Measurements from ENCODE around the gene CPEB3. TPM values are rescaled to one million over a fixed set of nuclear protein-coding genes. Genes with fewer than 3 reads are reported as not detected.

Gene CPEB3
- total RNA-seq, 2 experiments from 2014 or later, result 3.4 to 3.5 TPM

DNA sequence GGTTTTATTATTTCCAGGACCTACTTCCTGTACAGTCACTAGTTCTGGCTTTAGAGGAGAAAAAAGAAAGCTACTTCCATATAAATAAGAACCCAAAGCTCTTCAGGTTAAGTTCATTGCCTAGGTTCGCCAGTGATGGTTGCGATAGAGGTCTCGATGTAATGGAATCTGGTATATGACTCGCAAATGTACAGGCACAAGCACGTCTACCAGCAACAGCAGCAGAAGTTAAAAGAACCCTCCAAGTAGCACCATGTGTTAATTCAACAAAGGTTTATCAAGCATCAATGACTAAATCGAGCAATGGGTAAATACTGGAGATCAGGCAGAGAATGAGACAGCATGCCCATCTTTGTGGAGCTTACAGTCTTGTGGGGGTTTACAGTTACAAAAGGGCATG is 211.9 kb downstream of the CPEB3 start:
- ATAC-seq (ENCODE audit: low read depth), result no peak
- Mint-ChIP-seq H3K27me3 (no peaks in the 10 kb centered on the region), H3K4me3 (no peak overlapping the region), H3K27ac (no peak overlapping the region), H3K9me3 (no peaks in the 10 kb centered on the region), H3K4me1 (no peaks in the 10 kb centered on the region), H3K36me3 (peaks cover 9% of the 10 kb centered on the region)
- no peak for DNase-seq
- POLR2A ChIA-PET, result no interaction called here

DNA sequence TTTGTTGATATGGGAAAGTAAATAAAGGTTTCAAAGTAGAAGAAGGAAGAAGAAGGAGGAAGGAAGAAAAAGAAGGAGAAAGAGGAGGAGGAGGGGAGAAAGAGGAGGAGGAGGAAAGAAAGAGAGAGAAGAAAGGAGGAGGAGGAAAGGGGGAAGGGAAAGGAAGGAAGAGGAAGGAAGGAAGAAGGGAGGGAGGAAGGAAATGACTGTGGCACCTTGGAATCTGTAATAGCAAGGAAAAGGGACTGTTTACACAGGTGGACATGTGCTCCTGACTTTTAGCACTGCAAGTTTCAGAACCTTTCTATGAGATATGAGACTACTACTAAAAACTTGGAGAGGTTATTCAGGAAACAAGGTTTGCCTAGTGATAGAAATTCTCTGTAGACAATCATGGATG is 214.2 kb downstream of the CPEB3 start:
- no peak for ATAC-seq (ENCODE audit: low read depth)
- no peak for DNase-seq
- Mint-ChIP-seq H3K9me3 (no peaks in the 10 kb centered on the region), H3K27me3 (no peaks in the 10 kb centered on the region), H3K27ac (no peak overlapping the region), H3K4me3 (no peak overlapping the region), H3K4me1 (no peaks in the 10 kb centered on the region), H3K36me3 (peaks cover 9% of the 10 kb centered on the region)
- POLR2A ChIA-PET, result no interaction called here

DNA sequence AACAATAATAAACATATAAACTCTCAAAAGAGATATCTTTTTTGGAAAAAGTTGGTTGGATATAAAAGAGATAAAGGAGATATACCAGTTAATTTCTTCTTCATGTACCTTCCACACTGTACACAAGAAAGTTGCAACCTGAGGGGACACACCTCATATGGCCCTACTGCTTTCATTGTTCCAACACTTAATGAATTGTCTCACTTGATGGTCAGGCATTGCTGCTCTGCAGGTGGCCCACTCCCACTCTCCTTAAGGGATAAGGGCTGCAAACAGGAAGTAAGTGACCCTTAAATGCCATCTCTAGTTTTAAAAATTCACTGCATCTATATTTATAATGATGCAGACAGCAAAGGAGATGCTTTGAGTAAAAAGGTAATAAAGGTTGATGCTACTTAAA is 215.0 kb downstream of the CPEB3 start:
- Mint-ChIP-seq H3K36me3 (peaks cover 5% of the 10 kb centered on the region), H3K27me3 (no peaks in the 10 kb centered on the region), H3K4me3 (no peak overlapping the region), H3K9me3 (no peaks in the 10 kb centered on the region), H3K27ac (no peak overlapping the region), H3K4me1 (no peaks in the 10 kb centered on the region)
- ATAC-seq (ENCODE audit: low read depth) (no peak), DNase-seq (no peak)
- POLR2A ChIA-PET, result no interaction called here

DNA sequence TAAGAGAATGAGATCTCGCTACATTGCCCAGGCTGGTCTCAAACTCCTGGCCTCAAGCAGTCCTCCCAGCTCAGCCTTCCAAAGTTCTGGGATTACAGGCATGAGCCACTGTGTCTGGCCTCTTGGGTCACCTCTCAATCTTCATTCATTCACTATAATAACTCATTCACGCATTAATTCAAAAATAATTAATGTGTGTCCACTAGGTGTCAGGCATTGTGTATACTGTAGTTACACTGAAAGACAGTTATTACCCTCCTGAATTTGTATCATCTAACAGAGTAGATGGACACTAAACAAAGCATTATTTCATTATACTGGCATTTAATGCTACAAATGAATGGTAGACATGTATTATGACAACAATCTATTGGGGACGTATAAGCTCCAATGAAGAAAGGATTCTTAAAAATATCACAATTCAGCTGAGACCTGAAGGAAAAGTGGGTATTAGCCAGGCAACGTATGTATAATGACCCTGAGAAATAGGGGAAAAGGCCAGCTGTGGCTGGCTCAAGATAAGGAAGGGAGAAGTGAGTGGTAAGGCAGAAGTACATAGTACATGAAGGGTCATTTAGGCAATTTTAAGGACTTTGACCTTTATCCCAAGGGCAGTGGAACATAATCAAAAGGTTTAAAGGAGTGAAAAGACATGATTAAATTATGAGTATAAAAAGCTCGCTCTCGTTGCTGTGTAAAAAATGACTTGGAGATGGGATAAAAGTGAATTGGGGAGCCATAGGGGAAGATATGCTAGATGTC is 216.6 kb downstream of the CPEB3 start:
- DNase-seq, result no peak
- Mint-ChIP-seq H3K27ac (no peak overlapping the region), H3K4me1 (no peaks in the 10 kb centered on the region), H3K9me3 (no peaks in the 10 kb centered on the region), H3K36me3 (peaks cover 4% of the 10 kb centered on the region), H3K27me3 (no peaks in the 10 kb centered on the region), H3K4me3 (no peak overlapping the region)
- ATAC-seq (ENCODE audit: low read depth), result no peak
- POLR2A ChIA-PET, result no interaction called here

DNA sequence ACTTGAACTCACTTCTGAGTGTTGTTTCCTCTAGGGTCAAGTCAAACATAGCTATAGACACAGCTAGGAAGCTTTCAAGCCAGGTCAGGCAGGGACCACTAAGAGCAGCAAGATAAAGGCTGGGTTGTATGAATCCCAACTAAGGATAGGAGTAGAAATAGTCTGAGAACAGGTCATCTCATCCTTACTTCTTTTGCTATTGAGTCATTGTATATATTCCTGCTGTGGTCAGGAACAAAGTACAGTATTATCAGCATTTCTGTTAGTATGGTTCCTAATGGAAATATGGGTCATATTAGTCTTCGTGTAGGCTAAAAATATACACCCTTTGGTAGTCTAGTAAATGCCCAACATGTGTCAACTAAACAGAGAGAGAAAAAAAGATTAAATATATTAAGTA is 222.0 kb downstream of the CPEB3 start:
- POLR2A ChIA-PET, result no interaction called here
- ATAC-seq (ENCODE audit: low read depth) (no peak), DNase-seq (no peak)
- H3K27me3 Mint-ChIP-seq, result no peaks in the 10 kb centered on the region
- no peaks in the 10 kb centered on the region for H3K36me3 Mint-ChIP-seq
- no peak overlapping the region for H3K4me3 Mint-ChIP-seq
- no peaks in the 10 kb centered on the region for H3K4me1 Mint-ChIP-seq
- H3K9me3 Mint-ChIP-seq, result no peaks in the 10 kb centered on the region
- H3K27ac Mint-ChIP-seq, result no peak overlapping the region

DNA sequence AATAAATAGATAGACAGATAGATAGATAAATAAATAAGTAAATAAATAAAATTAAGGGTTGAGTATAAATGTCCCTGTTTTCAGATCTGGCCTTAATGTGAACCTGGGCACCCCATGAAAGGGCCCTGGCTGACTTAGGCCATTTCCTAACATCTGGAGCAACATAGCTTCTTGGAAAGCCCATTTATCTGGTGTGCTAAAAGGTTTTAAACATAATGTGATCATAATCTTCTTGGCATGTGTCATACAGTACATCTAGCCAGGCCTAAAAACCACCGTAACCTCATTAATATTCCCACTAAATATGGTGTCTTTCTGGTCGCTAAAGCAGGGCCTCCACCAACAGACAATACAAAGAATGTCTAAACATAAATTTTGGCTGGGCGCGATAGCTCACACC is 224.5 kb downstream of the CPEB3 start:
- POLR2A ChIA-PET, result no interaction called here
- DNase-seq, result no peak
- no peak for ATAC-seq (ENCODE audit: low read depth)
- no peak overlapping the region for H3K4me3 Mint-ChIP-seq
- H3K27ac Mint-ChIP-seq, result no peak overlapping the region
- no peaks in the 10 kb centered on the region for H3K4me1 Mint-ChIP-seq
- H3K9me3 Mint-ChIP-seq, result no peaks in the 10 kb centered on the region
- H3K27me3 Mint-ChIP-seq, result no peaks in the 10 kb centered on the region
- H3K36me3 Mint-ChIP-seq, result no peaks in the 10 kb centered on the region

DNA sequence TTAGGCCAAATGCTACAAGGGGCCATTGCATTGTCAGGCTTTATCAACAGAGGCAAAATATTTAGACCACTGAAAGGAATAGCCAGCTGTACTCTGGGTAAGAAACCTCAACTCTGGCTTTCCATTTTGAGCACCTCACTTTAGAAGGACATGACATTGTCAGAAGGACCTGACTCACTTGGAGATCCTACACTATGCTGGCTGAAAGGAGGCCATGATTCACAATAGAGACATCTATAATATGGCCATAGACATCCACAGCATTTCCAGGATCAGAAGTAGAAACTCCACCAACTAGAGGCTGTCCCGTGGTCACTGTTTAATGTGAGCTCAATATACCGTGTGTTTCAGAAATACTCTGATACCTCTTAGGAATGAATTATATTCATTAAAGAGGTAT is 226.4 kb downstream of the CPEB3 start:
- no peaks in the 10 kb centered on the region for H3K4me1 Mint-ChIP-seq
- ATAC-seq (ENCODE audit: low read depth) (no peak), DNase-seq (no peak)
- H3K27me3 Mint-ChIP-seq, result no peaks in the 10 kb centered on the region
- H3K27ac Mint-ChIP-seq, result no peak overlapping the region
- POLR2A ChIA-PET, result no interaction called here
- no peak overlapping the region for H3K4me3 Mint-ChIP-seq
- peaks cover 5% of the 10 kb centered on the region for H3K36me3 Mint-ChIP-seq
- no peaks in the 10 kb centered on the region for H3K9me3 Mint-ChIP-seq

DNA sequence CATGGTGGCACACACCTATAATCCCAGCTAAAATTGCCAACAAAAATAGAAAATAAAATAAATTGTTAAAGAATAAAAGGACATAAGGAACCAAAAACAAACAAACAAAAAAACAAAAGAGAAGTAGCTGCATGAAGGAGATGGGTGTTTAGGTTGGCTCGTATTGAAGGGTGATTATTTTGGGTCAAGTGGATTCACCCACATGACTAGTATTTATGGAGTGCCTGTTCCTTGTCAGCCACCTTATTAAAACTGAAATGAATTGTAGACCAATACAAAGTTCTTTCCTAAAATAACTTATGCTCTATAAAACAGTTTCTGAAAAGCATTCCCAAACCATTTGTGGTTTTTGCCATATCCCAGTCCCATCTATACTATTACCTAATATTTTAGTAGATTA is 228.6 kb downstream of the CPEB3 start:
- ATAC-seq (ENCODE audit: low read depth) (no peak), DNase-seq (no peak)
- Mint-ChIP-seq H3K27me3 (no peaks in the 10 kb centered on the region), H3K9me3 (no peaks in the 10 kb centered on the region), H3K4me3 (no peak overlapping the region), H3K4me1 (no peaks in the 10 kb centered on the region), H3K27ac (no peak overlapping the region), H3K36me3 (peaks cover 5% of the 10 kb centered on the region)
- POLR2A ChIA-PET, result interaction anchor here (0.6 kb wide), 1 partner anchor 22 kb away, joined by 3 read pairs; no protein-coding TSS in a partner anchor

DNA sequence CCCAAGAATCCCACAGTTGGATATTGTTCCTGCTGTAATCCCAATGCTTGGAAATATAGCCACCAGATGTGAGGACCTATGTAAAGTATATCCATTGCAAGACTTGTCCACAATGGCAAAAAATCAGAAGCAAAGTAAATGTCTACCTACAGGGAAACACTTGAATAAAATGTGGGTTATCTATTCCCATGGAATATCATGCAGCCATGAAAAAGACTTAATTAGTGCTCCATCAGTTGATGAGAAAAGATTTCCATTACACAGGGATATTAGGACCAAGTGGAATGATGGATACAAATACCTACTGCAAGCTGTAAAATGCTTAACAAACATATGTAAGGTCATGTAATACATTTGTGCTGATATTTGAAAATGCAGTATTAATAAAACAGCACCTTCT is 236.1 kb downstream of the CPEB3 start:
- H3K9me3 Mint-ChIP-seq, result no peaks in the 10 kb centered on the region
- H3K36me3 Mint-ChIP-seq, result peaks cover 2% of the 10 kb centered on the region
- no peak overlapping the region for H3K27ac Mint-ChIP-seq
- H3K4me3 Mint-ChIP-seq, result no peak overlapping the region
- POLR2A ChIA-PET, result no interaction called here
- H3K4me1 Mint-ChIP-seq, result peaks cover 3% of the 10 kb centered on the region
- ATAC-seq (ENCODE audit: low read depth), result no peak
- DNase-seq, result no peak
- no peaks in the 10 kb centered on the region for H3K27me3 Mint-ChIP-seq

DNA sequence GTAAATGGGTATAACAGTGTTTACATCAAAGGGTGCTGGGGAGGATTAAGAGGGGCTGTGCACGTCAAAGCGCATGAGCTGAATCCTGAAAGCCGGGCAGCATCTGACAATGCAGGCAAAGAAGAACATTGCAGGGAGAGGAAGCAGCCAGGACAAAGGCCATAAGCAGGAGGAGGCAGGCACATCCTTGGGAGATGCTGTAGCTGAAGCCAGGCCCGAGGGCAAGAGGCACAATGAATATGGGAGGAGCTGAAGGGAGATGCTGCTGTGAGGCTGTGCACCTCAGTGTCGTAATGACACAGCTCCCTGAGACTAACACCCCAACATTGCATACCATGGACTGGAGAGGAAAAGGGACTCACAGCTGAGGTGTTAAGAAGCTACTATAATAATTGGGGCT is 238.1 kb downstream of the CPEB3 start:
- no peak overlapping the region for H3K4me3 Mint-ChIP-seq
- H3K9me3 Mint-ChIP-seq, result no peaks in the 10 kb centered on the region
- H3K27me3 Mint-ChIP-seq, result no peaks in the 10 kb centered on the region
- DNase-seq (no peak), ATAC-seq (ENCODE audit: low read depth) (no peak)
- H3K27ac Mint-ChIP-seq, result no peak overlapping the region
- POLR2A ChIA-PET, result no interaction called here
- peaks cover 11% of the 10 kb centered on the region for H3K4me1 Mint-ChIP-seq
- peaks cover 2% of the 10 kb centered on the region for H3K36me3 Mint-ChIP-seq

DNA sequence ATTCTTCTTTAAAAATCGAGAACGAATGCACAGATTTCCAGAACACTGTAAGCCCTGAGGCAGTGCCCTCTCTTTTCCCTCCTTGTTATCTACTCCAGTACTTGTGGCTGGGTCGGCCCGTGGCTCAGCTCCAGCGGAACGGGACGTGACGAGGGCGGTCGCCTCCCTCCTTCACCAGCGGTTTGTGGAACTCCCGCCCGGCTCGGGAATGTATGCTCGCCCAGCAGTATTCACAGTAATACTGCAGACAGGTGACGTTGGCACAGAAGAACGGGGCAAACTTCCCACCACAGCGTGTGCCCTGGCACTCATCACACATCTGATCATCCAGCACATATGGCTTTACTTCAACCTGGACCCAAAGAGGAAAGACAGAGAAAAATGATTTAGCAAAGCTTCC is 238.8 kb downstream of the CPEB3 start:
- H3K4me1 Mint-ChIP-seq, result peaks cover 13% of the 10 kb centered on the region
- H3K36me3 Mint-ChIP-seq, result peaks cover 2% of the 10 kb centered on the region
- H3K27me3 Mint-ChIP-seq, result no peaks in the 10 kb centered on the region
- no peak for DNase-seq
- no peak for ATAC-seq (ENCODE audit: low read depth)
- no peaks in the 10 kb centered on the region for H3K9me3 Mint-ChIP-seq
- no peak overlapping the region for H3K4me3 Mint-ChIP-seq
- H3K27ac Mint-ChIP-seq, result no peak overlapping the region
- POLR2A ChIA-PET, result no interaction called here

DNA sequence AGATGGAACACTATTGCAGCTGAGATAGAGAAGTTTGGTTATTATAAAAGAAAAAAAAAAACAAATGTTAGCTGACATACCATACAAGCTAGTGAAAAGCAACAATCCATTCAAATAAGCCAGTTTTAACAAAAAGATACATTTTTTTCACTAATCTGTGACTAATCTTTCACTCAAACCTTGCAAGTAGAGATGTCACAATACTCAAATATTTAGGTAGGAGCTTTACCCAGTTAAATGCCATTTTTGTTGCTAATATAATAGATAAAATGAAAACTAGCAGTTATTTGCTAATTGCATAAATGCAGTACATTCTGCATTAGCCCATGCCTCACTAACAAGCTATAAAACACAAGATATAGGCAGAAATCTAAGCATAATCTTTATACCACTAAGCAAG is 243.7 kb downstream of the CPEB3 start:
- Mint-ChIP-seq H3K4me1 (peaks cover 10% of the 10 kb centered on the region), H3K27me3 (no peaks in the 10 kb centered on the region), H3K27ac (no peak overlapping the region), H3K9me3 (no peaks in the 10 kb centered on the region), H3K4me3 (no peak overlapping the region), H3K36me3 (peaks cover 3% of the 10 kb centered on the region)
- ATAC-seq (ENCODE audit: low read depth), result no peak
- POLR2A ChIA-PET, result no interaction called here
- no peak for DNase-seq

DNA sequence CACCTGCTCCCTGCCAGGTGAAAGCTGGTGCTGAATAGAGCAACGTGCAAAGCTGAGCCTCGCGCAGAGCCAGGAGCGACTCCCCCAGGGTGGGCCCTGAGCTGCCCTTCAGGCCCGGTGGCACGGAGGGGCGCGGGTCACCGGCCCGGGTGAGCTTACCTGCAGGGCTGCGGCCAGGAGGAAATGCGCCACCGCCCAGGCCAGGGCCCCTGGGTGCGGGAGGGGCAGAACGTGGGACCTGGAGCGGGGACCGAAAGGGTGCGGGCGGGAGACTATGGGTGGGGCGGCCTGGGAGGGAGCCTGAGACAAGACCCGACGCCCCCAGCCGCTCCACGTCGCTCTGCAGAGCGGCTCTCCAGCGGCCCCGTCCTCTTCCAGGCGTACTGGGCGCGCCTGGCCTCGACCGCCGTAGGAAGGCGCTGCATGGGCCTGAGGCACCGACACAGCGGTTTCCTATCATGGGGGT is 245.2 kb downstream of the CPEB3 start:
- POLR2A ChIA-PET, result no interaction called here
- Mint-ChIP-seq H3K36me3 (peaks cover 3% of the 10 kb centered on the region), H3K9me3 (no peaks in the 10 kb centered on the region), H3K4me3 (no peak overlapping the region), H3K27ac (no peak overlapping the region), H3K4me1 (peaks cover 10% of the 10 kb centered on the region), H3K27me3 (no peaks in the 10 kb centered on the region)
- ATAC-seq (ENCODE audit: low read depth) (no peak), DNase-seq (no peak)

DNA sequence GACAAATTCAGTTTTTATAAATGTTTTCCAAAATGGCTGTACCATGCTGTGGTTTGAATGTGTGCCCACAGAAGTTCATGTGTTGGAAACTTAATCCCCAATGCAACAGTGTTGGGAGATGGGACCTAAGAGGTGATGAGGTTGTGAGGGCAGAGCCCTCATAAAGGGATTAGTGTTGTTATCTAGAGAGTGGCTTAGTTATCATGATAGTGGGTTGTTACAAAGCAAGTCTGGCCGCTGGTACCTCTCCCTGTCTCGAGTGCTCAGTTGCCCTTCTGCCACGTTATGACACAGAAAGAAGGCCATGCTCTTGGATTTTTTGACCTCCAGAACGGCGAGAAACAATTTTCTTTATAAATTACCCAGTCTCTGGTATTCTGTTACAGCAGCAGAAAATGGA is 248.3 kb downstream of the CPEB3 start:
- POLR2A ChIA-PET, result no interaction called here
- H3K36me3 Mint-ChIP-seq, result peaks cover 4% of the 10 kb centered on the region
- no peaks in the 10 kb centered on the region for H3K9me3 Mint-ChIP-seq
- no peaks in the 10 kb centered on the region for H3K27me3 Mint-ChIP-seq
- peaks cover under 1% of the 10 kb centered on the region for H3K4me1 Mint-ChIP-seq
- DNase-seq (no peak), ATAC-seq (ENCODE audit: low read depth) (no peak)
- H3K4me3 Mint-ChIP-seq, result no peak overlapping the region
- H3K27ac Mint-ChIP-seq, result no peak overlapping the region

DNA sequence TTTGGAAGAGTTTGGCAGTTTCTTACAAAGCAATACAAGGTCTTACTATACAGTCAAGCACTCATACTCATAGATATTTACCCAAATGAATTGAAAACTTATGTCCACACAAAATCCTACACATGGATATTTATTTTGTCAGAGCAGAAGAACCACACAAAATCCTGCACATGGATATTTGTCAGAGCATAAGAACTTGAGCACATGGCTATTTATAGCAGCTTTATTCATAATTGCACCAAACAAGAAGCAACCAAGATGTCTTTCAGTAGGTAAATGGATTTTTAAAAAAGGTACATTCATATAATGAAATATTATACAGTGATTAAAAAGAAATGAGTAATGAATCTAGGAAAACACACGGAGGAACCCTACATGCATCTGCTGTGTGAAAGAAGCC is 251.9 kb downstream of the CPEB3 start:
- Mint-ChIP-seq H3K4me3 (no peak overlapping the region), H3K36me3 (peaks cover 18% of the 10 kb centered on the region), H3K27me3 (no peaks in the 10 kb centered on the region), H3K9me3 (no peaks in the 10 kb centered on the region), H3K27ac (no peak overlapping the region), H3K4me1 (no peaks in the 10 kb centered on the region)
- POLR2A ChIA-PET, result no interaction called here
- DNase-seq, result no peak
- no peak for ATAC-seq (ENCODE audit: low read depth)

Measured in activated naive CD8-positive, alpha-beta T cell treated with anti-CD3 and anti-CD28 coated beads, Interleukin-2, amount 10 ng/mL, durations not matched to agents 7 days and 5 days (primary cell).